ENCODE data around the gene TNXB.

DNA sequence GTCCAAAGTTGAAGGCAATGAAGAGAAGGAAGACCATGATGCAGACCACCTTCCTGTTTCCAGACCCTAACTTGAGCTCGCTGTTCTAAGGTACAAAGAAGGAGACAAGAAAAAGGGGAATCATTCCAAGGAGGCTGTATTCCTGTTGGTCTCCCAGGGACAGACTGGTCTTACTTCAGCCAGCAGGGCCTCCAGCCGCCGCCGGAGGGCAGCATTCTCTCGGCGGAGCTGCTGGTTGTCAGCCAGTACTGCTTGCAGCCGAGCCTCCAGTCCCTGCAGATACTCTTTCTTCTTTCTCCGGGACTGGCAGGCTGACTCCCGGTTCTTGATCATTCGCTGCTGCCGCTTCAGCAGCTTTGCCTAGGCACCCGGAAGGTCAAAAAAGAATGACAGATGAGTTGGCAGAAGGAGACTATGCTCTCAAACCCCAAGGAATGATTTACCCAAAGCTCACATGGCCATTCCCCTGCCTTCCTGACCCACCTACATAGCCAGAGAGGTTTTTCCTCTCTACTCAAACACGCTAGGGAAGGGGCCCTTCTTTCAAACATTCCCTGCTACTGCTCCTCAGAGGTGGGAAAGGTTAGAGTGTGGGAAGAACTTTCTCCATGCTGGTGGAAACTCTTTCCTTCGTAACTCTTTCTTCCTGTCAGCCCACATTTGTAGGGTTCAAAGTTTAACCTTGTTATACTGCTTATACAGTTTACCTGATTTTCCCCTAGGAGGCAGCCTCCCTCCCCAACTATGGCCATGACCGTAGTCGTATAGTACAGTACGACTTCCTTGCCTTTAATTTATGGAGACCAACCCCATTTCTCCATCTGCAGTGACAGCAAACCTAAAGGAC is 9.9 kb upstream of the TNXB start:
- TF ChIP-seq, protein P1, sequence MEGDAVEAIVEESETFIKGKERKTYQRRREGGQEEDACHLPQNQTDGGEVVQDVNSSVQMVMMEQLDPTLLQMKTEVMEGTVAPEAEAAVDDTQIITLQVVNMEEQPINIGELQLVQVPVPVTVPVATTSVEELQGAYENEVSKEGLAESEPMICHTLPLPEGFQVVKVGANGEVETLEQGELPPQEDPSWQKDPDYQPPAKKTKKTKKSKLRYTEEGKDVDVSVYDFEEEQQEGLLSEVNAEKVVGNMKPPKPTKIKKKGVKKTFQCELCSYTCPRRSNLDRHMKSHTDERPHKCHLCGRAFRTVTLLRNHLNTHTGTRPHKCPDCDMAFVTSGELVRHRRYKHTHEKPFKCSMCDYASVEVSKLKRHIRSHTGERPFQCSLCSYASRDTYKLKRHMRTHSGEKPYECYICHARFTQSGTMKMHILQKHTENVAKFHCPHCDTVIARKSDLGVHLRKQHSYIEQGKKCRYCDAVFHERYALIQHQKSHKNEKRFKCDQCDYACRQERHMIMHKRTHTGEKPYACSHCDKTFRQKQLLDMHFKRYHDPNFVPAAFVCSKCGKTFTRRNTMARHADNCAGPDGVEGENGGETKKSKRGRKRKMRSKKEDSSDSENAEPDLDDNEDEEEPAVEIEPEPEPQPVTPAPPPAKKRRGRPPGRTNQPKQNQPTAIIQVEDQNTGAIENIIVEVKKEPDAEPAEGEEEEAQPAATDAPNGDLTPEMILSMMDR (IDR thresholded peaks at IDR 0.05) = peak; percentile 76 to 94 (median 88)
- TF ChIP-seq POLR2A (IDR thresholded peaks at IDR 0.05) = peak in 1 of 2 donors; percentile 15
